ENCODE measurements around the gene PDZRN3. TPM values are rescaled to one million over a fixed set of nuclear protein-coding genes. Genes with fewer than 3 reads are reported as not detected.

Gene PDZRN3
- total RNA-seq (2014; rRNA removed; shearing (Covaris generic); ENCODE audit: low replicate concordance): 19.2 and 30.3 TPM in 2 replicates

GRCh38 chr3:73624821-73625665 lies at the start of gene PDZRN3:
PDZRN3 (minus strand) TSS chr3:73624941.
- DNase-seq: peak; percentile 83
- Histone ChIP-seq H3K9me3 (no peaks in the 10 kb centered on the region), H3K36me3 (peaks cover 7% of the 10 kb centered on the region), H3K4me3 (peak within 1 kb of the TSS; percentile 65), H3K27me3 (no peaks in the 10 kb centered on the region)

- no peak for DNase-seq
- Histone ChIP-seq H3K9me3 (no peaks in the 10 kb centered on the region), H3K4me3 (no peak overlapping the region), H3K36me3 (no peaks in the 10 kb centered on the region), H3K27me3 (no peaks in the 10 kb centered on the region)
Measured at GRCh38 chr3:73674280-73674679, 49.5 kb upstream of the PDZRN3 start.

GRCh38 chr3:73669260-73669659 lies 44.5 kb upstream of the PDZRN3 start:
- Histone ChIP-seq H3K27me3 (no peaks in the 10 kb centered on the region), H3K9me3 (no peaks in the 10 kb centered on the region), H3K4me3 (no peak overlapping the region), H3K36me3 (no peaks in the 10 kb centered on the region)
- peak; percentile 16 for DNase-seq

- no peak for DNase-seq
- Histone ChIP-seq H3K27me3 (no peaks in the 10 kb centered on the region), H3K9me3 (no peaks in the 10 kb centered on the region), H3K4me3 (no peak overlapping the region), H3K36me3 (no peaks in the 10 kb centered on the region)
Measured at GRCh38 chr3:73668391-73668790, 43.6 kb upstream of the PDZRN3 start.

GRCh38 chr3:73667889-73668288 lies 43.1 kb upstream of the PDZRN3 start:
- Histone ChIP-seq H3K9me3 (no peaks in the 10 kb centered on the region), H3K27me3 (no peaks in the 10 kb centered on the region), H3K36me3 (no peaks in the 10 kb centered on the region), H3K4me3 (no peak overlapping the region)
- DNase-seq: no peak

GRCh38 chr3:73665286-73665685 lies 40.5 kb upstream of the PDZRN3 start:
- H3K9me3 ChIP-seq: no peaks in the 10 kb centered on the region
- DNase-seq: no peak
- H3K27me3 ChIP-seq: no peaks in the 10 kb centered on the region
- no peaks in the 10 kb centered on the region for H3K36me3 ChIP-seq
- H3K4me3 ChIP-seq: no peak overlapping the region

- Histone ChIP-seq H3K4me3 (no peak overlapping the region), H3K27me3 (no peaks in the 10 kb centered on the region), H3K9me3 (no peaks in the 10 kb centered on the region), H3K36me3 (no peaks in the 10 kb centered on the region)
- DNase-seq: no peak
Measured at GRCh38 chr3:73664389-73664788, 39.6 kb upstream of the PDZRN3 start.

GRCh38 chr3:73663495-73663894 lies 38.8 kb upstream of the PDZRN3 start:
- Histone ChIP-seq H3K27me3 (no peaks in the 10 kb centered on the region), H3K9me3 (no peaks in the 10 kb centered on the region), H3K4me3 (no peak overlapping the region), H3K36me3 (no peaks in the 10 kb centered on the region)
- DNase-seq: no peak

- H3K36me3 ChIP-seq: no peaks in the 10 kb centered on the region
- no peaks in the 10 kb centered on the region for H3K27me3 ChIP-seq
- no peak overlapping the region for H3K4me3 ChIP-seq
- no peak for DNase-seq
- H3K9me3 ChIP-seq: no peaks in the 10 kb centered on the region
Measured at GRCh38 chr3:73661265-73661664, 36.5 kb upstream of the PDZRN3 start.

GRCh38 chr3:73658227-73658626 lies 33.5 kb upstream of the PDZRN3 start:
- Histone ChIP-seq H3K27me3 (no peaks in the 10 kb centered on the region), H3K9me3 (no peaks in the 10 kb centered on the region), H3K4me3 (no peak overlapping the region), H3K36me3 (no peaks in the 10 kb centered on the region)
- DNase-seq: no peak

- DNase-seq: no peak
Measured at GRCh38 chr3:73657186-73657585, 32.4 kb upstream of the PDZRN3 start.

GRCh38 chr3:73656241-73656890 lies 31.6 kb upstream of the PDZRN3 start:
- no peak for DNase-seq
- Histone ChIP-seq H3K9me3 (no peaks in the 10 kb centered on the region), H3K36me3 (no peaks in the 10 kb centered on the region), H3K27me3 (no peaks in the 10 kb centered on the region), H3K4me3 (no peak overlapping the region)

More at GRCh38 chr3:73657186-73657585, 32.4 kb upstream of the PDZRN3 start:
- Histone ChIP-seq H3K9me3 (no peaks in the 10 kb centered on the region), H3K4me3 (no peak overlapping the region), H3K36me3 (no peaks in the 10 kb centered on the region), H3K27me3 (no peaks in the 10 kb centered on the region)

- H3K36me3 ChIP-seq: no peaks in the 10 kb centered on the region
- H3K27me3 ChIP-seq: no peaks in the 10 kb centered on the region
- no peak overlapping the region for H3K4me3 ChIP-seq
- H3K9me3 ChIP-seq: no peaks in the 10 kb centered on the region
- DNase-seq: no peak
Measured at GRCh38 chr3:73655197-73655596, 30.5 kb upstream of the PDZRN3 start.

- H3K36me3 ChIP-seq: no peaks in the 10 kb centered on the region
- H3K9me3 ChIP-seq: no peaks in the 10 kb centered on the region
- no peaks in the 10 kb centered on the region for H3K27me3 ChIP-seq
- no peak for DNase-seq
- H3K4me3 ChIP-seq: no peak overlapping the region
Measured at GRCh38 chr3:73653877-73654276, 29.1 kb upstream of the PDZRN3 start.

GRCh38 chr3:73653351-73653750 lies 28.6 kb upstream of the PDZRN3 start:
- no peaks in the 10 kb centered on the region for H3K9me3 ChIP-seq
- no peaks in the 10 kb centered on the region for H3K27me3 ChIP-seq
- no peak for DNase-seq
- H3K36me3 ChIP-seq: no peaks in the 10 kb centered on the region
- no peak overlapping the region for H3K4me3 ChIP-seq

GRCh38 chr3:73652896-73653295 lies 28.2 kb upstream of the PDZRN3 start:
- Histone ChIP-seq H3K9me3 (no peaks in the 10 kb centered on the region), H3K36me3 (no peaks in the 10 kb centered on the region), H3K4me3 (no peak overlapping the region), H3K27me3 (no peaks in the 10 kb centered on the region)
- DNase-seq: no peak

GRCh38 chr3:73637042-73637441 lies 12.3 kb upstream of the PDZRN3 start:
- H3K4me3 ChIP-seq: no peak overlapping the region
- no peaks in the 10 kb centered on the region for H3K27me3 ChIP-seq
- H3K36me3 ChIP-seq: no peaks in the 10 kb centered on the region
- no peaks in the 10 kb centered on the region for H3K9me3 ChIP-seq
- peak; percentile 63 for DNase-seq

- no peak overlapping the region for H3K4me3 ChIP-seq
- no peak for DNase-seq
- H3K27me3 ChIP-seq: no peaks in the 10 kb centered on the region
- H3K36me3 ChIP-seq: no peaks in the 10 kb centered on the region
- H3K9me3 ChIP-seq: no peaks in the 10 kb centered on the region
Measured at GRCh38 chr3:73635254-73635653, 10.5 kb upstream of the PDZRN3 start.
